Measurements from ENCODE around the gene CBLB. TPM values are rescaled to one million over a fixed set of nuclear protein-coding genes. Genes with fewer than 3 reads are reported as not detected.

CBLB gene
- total and polyA plus RNA-seq, 10 donors, result 13.8 to 138 (median 67.5) TPM

GRCh38 chr3:105708980-105709379 lies 159.8 kb downstream of the CBLB start:
- no peak overlapping the region for H3K27ac ChIP-seq
- H3K9me3 ChIP-seq, result peaks cover 0 to 6% (median 0%) of the 10 kb centered on the region in 8 donors
- 89 to 98% (median 95%) methylated on average over 1 of the region's 1 CpG for WGBS, 5 donors
- TF ChIP-seq CTCF (IDR thresholded peaks at IDR 0.05 in 8 of 11, conservative IDR thresholded peaks at IDR 0.05 in 3 of 11), result no peak
- intact Hi-C loops (cut with DNase I; ENCODE audit: low total_unique reads), result no loop called here
- no peak overlapping the region for H3K4me3 ChIP-seq
- H3K4me1 ChIP-seq, result no peaks in the 10 kb centered on the region
- H3K36me3 ChIP-seq, result peaks cover 0 to 29% (median 9%) of the 10 kb centered on the region in 6 donors
- no peak for DNase-seq
- H3K27me3 ChIP-seq (replicated peaks in 1 of 7), result no peaks in the 10 kb centered on the region

DNA sequence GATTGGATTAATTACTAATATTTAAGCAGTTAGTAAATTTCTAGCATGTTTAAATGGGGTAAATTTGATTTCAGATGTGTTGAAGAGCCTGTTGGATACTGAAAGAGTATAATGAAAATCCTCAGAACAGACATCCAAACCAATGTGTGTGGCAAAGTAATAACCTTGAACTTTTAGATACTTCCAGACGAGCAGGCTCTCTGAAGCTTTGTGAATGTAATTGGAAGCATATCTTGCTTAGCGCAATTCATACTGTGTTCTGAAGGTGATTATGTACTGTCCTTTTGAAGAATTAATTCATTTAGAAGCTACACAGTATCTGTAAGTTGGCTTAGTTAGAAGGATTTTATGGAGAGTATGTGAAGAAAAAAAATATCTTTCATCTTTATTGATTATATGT lies 161.8 kb downstream of the CBLB start:
- Histone ChIP-seq H3K27ac (no peak overlapping the region), H3K36me3 (peaks cover 0 to 37% (median 18%) of the 10 kb centered on the region in 6 donors), H3K4me3 (no peak overlapping the region), H3K27me3 (replicated peaks in 1 of 7) (no peaks in the 10 kb centered on the region), H3K9me3 (peaks cover 0 to 6% (median 0%) of the 10 kb centered on the region in 8 donors), H3K4me1 (no peaks in the 10 kb centered on the region)
- 85 to 91% (median 88%) methylated on average over 2 of the region's 2 CpGs for WGBS, 5 donors
- intact Hi-C loops (cut with DNase I; ENCODE audit: low total_unique reads), result no loop called here
- TF ChIP-seq POLR2A (IDR thresholded peaks at IDR 0.05), result no peak
- TF ChIP-seq POLR2AphosphoS5 (IDR thresholded peaks at IDR 0.05), result no peak
- no peak for TF ChIP-seq CTCF (IDR thresholded peaks at IDR 0.05 in 8 of 11, conservative IDR thresholded peaks at IDR 0.05 in 3 of 11)
- no peak for DNase-seq

DNA sequence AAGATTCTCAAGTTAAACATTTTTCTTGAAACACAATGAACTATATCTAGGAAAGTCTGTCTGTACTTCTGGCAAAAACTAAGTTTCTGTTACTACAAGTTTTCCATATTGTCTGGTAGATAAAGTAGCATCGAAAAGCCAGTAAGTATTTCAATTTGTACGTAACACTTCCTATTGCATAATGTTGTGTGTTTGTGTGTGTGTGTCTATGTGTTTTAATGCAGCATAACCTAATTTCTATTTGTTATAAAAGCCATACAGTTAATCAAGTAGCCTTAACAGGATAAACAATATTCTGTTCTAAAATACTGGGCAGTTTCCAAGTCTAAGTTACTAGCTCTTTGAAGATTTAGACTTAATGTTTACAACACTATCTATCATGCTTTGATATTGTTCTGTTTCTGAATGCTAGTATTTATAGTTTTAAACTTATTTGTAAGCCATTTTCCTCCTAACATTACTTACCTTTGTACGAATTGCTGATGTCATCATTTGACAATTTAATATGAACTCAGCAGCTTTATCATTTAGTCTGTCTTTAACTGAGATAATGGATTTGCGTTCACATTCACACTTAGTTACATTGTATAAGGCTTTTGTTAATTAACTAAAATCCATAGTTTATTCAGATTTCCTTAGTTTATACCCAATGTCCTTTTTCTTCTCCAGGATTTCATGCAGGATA lies 163.9 kb downstream of the CBLB start:
- Histone ChIP-seq H3K27me3 (replicated peaks in 1 of 7) (no peaks in the 10 kb centered on the region), H3K9me3 (peaks cover 0 to 2% (median 0%) of the 10 kb centered on the region in 8 donors), H3K36me3 (peaks cover 0 to 49% (median 26%) of the 10 kb centered on the region in 6 donors), H3K27ac (no peak overlapping the region), H3K4me1 (no peaks in the 10 kb centered on the region), H3K4me3 (no peak overlapping the region)
- WGBS, 5 donors, result 76 to 93% (median 88%) methylated on average over 4 of the region's 4 CpGs
- intact Hi-C loops (cut with DNase I; ENCODE audit: low total_unique reads), result no loop called here
- TF ChIP-seq POLR2A (IDR thresholded peaks at IDR 0.05), result no peak
- TF ChIP-seq CTCF (IDR thresholded peaks at IDR 0.05 in 8 of 11, conservative IDR thresholded peaks at IDR 0.05 in 3 of 11), result no peak
- no peak for TF ChIP-seq POLR2AphosphoS5 (IDR thresholded peaks at IDR 0.05)
- DNase-seq, result no peak

- Histone ChIP-seq H3K4me1 (no peaks in the 10 kb centered on the region), H3K27ac (no peak overlapping the region), H3K27me3 (replicated peaks in 1 of 7) (no peaks in the 10 kb centered on the region), H3K36me3 (peaks cover 0 to 46% (median 26%) of the 10 kb centered on the region in 6 donors), H3K4me3 (no peak overlapping the region), H3K9me3 (no peaks in the 10 kb centered on the region)
- TF ChIP-seq CTCF (IDR thresholded peaks at IDR 0.05 in 8 of 11, conservative IDR thresholded peaks at IDR 0.05 in 3 of 11), result no peak
- no peak for TF ChIP-seq POLR2AphosphoS5 (IDR thresholded peaks at IDR 0.05)
- no peak for TF ChIP-seq POLR2A (IDR thresholded peaks at IDR 0.05)
- no peak for DNase-seq
- intact Hi-C loops (cut with DNase I; ENCODE audit: low total_unique reads), result no loop called here
- 79 to 100% (median 97%) methylated on average over 1 of the region's 1 CpG for WGBS, 5 donors
Measured at GRCh38 chr3:105700575-105700974, 168.2 kb downstream of the CBLB start.
